ENCODE measurements around the gene HELZ. TPM values are rescaled to one million over a fixed set of nuclear protein-coding genes. Genes with fewer than 3 reads are reported as not detected.

HELZ gene
- total RNA-seq, 1 experiment from 2014 or later, result 40.5 TPM

- Histone ChIP-seq H3K27ac (ENCODE audit: low read depth, low read length) (no peak overlapping the region), H3K9me2 (ENCODE audit: insufficient read depth) (no peaks in the 10 kb centered on the region), H2AFZ (ENCODE audit: low read depth, low read length, poor library complexity, severe bottlenecking) (no peak overlapping the region), H3K4me3 (replicated peaks in 1 of 2; ENCODE audit: low read depth in 1 of 2, low read length in 2 of 2) (no peak overlapping the region), H3K4me1 (ENCODE audit: control insufficient read depth in 1 of 2, insufficient read depth in 2 of 2, low read length in 2 of 2) (peaks cover 0 to 5% of the 10 kb centered on the region in 2 experiments; a peak in 1 of 4 replicates), H3K9me3 (ENCODE audit: control insufficient read depth in 1 of 2, insufficient read depth in 1 of 2, low read depth in 1 of 2, low read length in 2 of 2) (no peaks in the 10 kb centered on the region), H4K20me1 (ENCODE audit: insufficient read depth) (no peaks in the 10 kb centered on the region), H3K79me2 (ENCODE audit: insufficient read depth, low read length) (no peaks in the 10 kb centered on the region), H3K4me2 (ENCODE audit: low read length) (no peak overlapping the region), H3K9ac (ENCODE audit: low read length) (no peak overlapping the region), H3K27me3 (ENCODE audit: insufficient read depth, low read length) (no peaks in the 10 kb centered on the region), H3K36me3 (ENCODE audit: control insufficient read depth in 1 of 2, insufficient read depth in 2 of 2, low read length in 2 of 2) (no peaks in the 10 kb centered on the region)
- no peak for ATAC-seq
- BruUV-seq (replicated peaks), result no TSS peak
- DNase-seq (ENCODE audit: low read depth, low spot score), result no peak
- TF ChIP-seq SRF (IDR thresholded peaks at IDR 0.05; ENCODE audit: low read depth) (no peak), SP1 (IDR thresholded peaks at IDR 0.05; ENCODE audit: low read depth) (no peak), POLR2AphosphoS5 (IDR thresholded peaks at IDR 0.05; ENCODE audit: low read depth, low read length) (no peak), CEBPB (IDR thresholded peaks at IDR 0.05; ENCODE audit: low read depth) (no peak)
- intact Hi-C loops (cut with micrococcal nuclease), result no loop called here
- ChIA-PET RAD21 (ENCODE audit: low non-redundant PET in 1 of 2, low total read pairs in 2 of 2, uncharacterized antibody in 2 of 2, unreplicated experiment in 2 of 2) (no interaction called here), POLR2A (no interaction called here), CTCF (no interaction called here)
Observed at GRCh38 chr17:67098006-67098405, 147.0 kb downstream of the HELZ start.

- no peak overlapping the region for H3K4me3 ChIP-seq (replicated peaks in 1 of 2; ENCODE audit: low read depth in 1 of 2, low read length in 2 of 2)
- no peak overlapping the region for H3K27ac ChIP-seq (ENCODE audit: low read depth, low read length)
- H3K36me3 ChIP-seq (ENCODE audit: control insufficient read depth in 1 of 2, insufficient read depth in 2 of 2, low read length in 2 of 2), result no peaks in the 10 kb centered on the region
- no peaks in the 10 kb centered on the region for H4K20me1 ChIP-seq (ENCODE audit: insufficient read depth)
- DNase-seq (ENCODE audit: low read depth, low spot score) (no peak), ATAC-seq (no peak)
- H3K4me1 ChIP-seq (ENCODE audit: control insufficient read depth in 1 of 2, insufficient read depth in 2 of 2, low read length in 2 of 2), result peaks cover 0 to 5% of the 10 kb centered on the region in 2 experiments; a peak in 1 of 4 replicates
- no peak overlapping the region for H3K4me2 ChIP-seq (ENCODE audit: low read length)
- H3K9me2 ChIP-seq (ENCODE audit: insufficient read depth), result no peaks in the 10 kb centered on the region
- ChIA-PET CTCF (no interaction called here), RAD21 (ENCODE audit: low non-redundant PET in 1 of 2, low total read pairs in 2 of 2, uncharacterized antibody in 2 of 2, unreplicated experiment in 2 of 2) (no interaction called here), POLR2A (no interaction called here)
- H3K27me3 ChIP-seq (ENCODE audit: insufficient read depth, low read length), result no peaks in the 10 kb centered on the region
- no peaks in the 10 kb centered on the region for H3K79me2 ChIP-seq (ENCODE audit: insufficient read depth, low read length)
- H3K9ac ChIP-seq (ENCODE audit: low read length), result no peak overlapping the region
- BruUV-seq (replicated peaks), result no TSS peak
- no peak overlapping the region for H2AFZ ChIP-seq (ENCODE audit: low read depth, low read length, poor library complexity, severe bottlenecking)
- H3K9me3 ChIP-seq (ENCODE audit: control insufficient read depth in 1 of 2, insufficient read depth in 1 of 2, low read depth in 1 of 2, low read length in 2 of 2), result no peaks in the 10 kb centered on the region
- intact Hi-C loops (cut with micrococcal nuclease), result no loop called here
- no peak for TF ChIP-seq ZBTB33 (IDR thresholded peaks at IDR 0.05; ENCODE audit: extremely low read depth, insufficient replicate concordance, low read length)
- TF ChIP-seq YY1 (IDR thresholded peaks at IDR 0.05; ENCODE audit: extremely low read depth, insufficient replicate concordance, low read depth, low read length), result no peak
- TF ChIP-seq CEBPB (IDR thresholded peaks at IDR 0.05; ENCODE audit: low read depth), result no peak
- no peak for TF ChIP-seq EZH2phosphoT487 (IDR thresholded peaks at IDR 0.05; ENCODE audit: borderline replicate concordance)
- TF ChIP-seq REST (IDR thresholded peaks at IDR 0.05; ENCODE audit: low read depth), result no peak
- TF ChIP-seq ZFX (IDR thresholded peaks at IDR 0.05), result no peak
- TF ChIP-seq POLR2AphosphoS5 (IDR thresholded peaks at IDR 0.05; ENCODE audit: low read depth, low read length), result no peak
- no peak for TF ChIP-seq SP1 (IDR thresholded peaks at IDR 0.05; ENCODE audit: low read depth)
Observed at GRCh38 chr17:67096609-67097008, 148.4 kb downstream of the HELZ start.
